HG02798 (cell line): ENCODE data around the gene INPP5A.

Experiments
- ATAC-seq: cut with Tn5 transposase; IDR thresholded peaks from one replicate; pipeline ENCODE4 v1.9.1; 2021; ENCODE audit warnings: mild to moderate bottlenecking; ENCODE audit not compliant: unreplicated experiment, poor library complexity

The INPP5A gene

GRCh38 chr10:132624061-132624846, 86.7 kb downstream of the INPP5A start:
- ATAC-seq = no peak

- no peak for ATAC-seq
Observed at GRCh38 chr10:132624847-132625471, 87.4 kb downstream of the INPP5A start.

- ATAC-seq = no peak
Observed at GRCh38 chr10:132626019-132626760, 88.6 kb downstream of the INPP5A start.

- no peak for ATAC-seq
Observed at GRCh38 chr10:132626761-132627665, 89.4 kb downstream of the INPP5A start.

- no peak for ATAC-seq
Observed at GRCh38 chr10:132627666-132628531, 90.3 kb downstream of the INPP5A start.

- no peak for ATAC-seq
Observed at GRCh38 chr10:132628966-132629900, 91.6 kb downstream of the INPP5A start.

GRCh38 chr10:132630156-132630555, 92.6 kb downstream of the INPP5A start:
- no peak for ATAC-seq

- ATAC-seq = no peak
Observed at GRCh38 chr10:132630666-132631337, 93.2 kb downstream of the INPP5A start.

- ATAC-seq = no peak
Observed at GRCh38 chr10:132631338-132631735, 93.8 kb downstream of the INPP5A start.

- no peak for ATAC-seq
Observed at GRCh38 chr10:132632091-132632561, 94.5 kb downstream of the INPP5A start.

- ATAC-seq = no peak
Observed at GRCh38 chr10:132632851-132633684, 95.5 kb downstream of the INPP5A start.

GRCh38 chr10:132634241-132634946, 96.8 kb downstream of the INPP5A start:
- no peak for ATAC-seq

- no peak for ATAC-seq
Observed at GRCh38 chr10:132634947-132635271, 97.3 kb downstream of the INPP5A start.

- no peak for ATAC-seq
Observed at GRCh38 chr10:132636358-132636757, 98.8 kb downstream of the INPP5A start.

- no peak for ATAC-seq
Observed at GRCh38 chr10:132637477-132638129, 100.0 kb downstream of the INPP5A start.

GRCh38 chr10:132638130-132638515, 100.5 kb downstream of the INPP5A start:
- no peak for ATAC-seq
